ENCODE measurements around the gene TRIM10.

The TRIM10 gene

GRCh38 chr6:30194797-30195690, 34.0 kb upstream of the TRIM10 start:
- Histone ChIP-seq H3K27me3 (ENCODE audit: control insufficient read depth in 1 of 2, insufficient read depth in 2 of 2, low read length in 2 of 2) (no peaks in the 10 kb centered on the region), H3K4me3 (ENCODE audit: low read depth in 1 of 2, low read length in 2 of 2) (no peak overlapping the region), H3K9me3 (ENCODE audit: low read length) (no peaks in the 10 kb centered on the region), H3K27ac (ENCODE audit: low read depth, low read length) (no peak overlapping the region), H3K36me3 (ENCODE audit: insufficient read depth, low read length) (peaks cover 73% of the 10 kb centered on the region), H3K9ac (ENCODE audit: low read length) (no peak overlapping the region), H3K4me1 (ENCODE audit: insufficient read depth, low read length) (no peaks in the 10 kb centered on the region)

GRCh38 chr6:30192076-30192475, 31.1 kb upstream of the TRIM10 start:
- H3K4me3 ChIP-seq (ENCODE audit: low read depth in 1 of 2, low read length in 2 of 2) = no peak overlapping the region
- no peak overlapping the region for H3K27ac ChIP-seq (ENCODE audit: low read depth, low read length)
- no peaks in the 10 kb centered on the region for H3K27me3 ChIP-seq (ENCODE audit: control insufficient read depth in 1 of 2, insufficient read depth in 2 of 2, low read length in 2 of 2)
- H3K9ac ChIP-seq (ENCODE audit: low read length) = no peak overlapping the region
- no peaks in the 10 kb centered on the region for H3K4me1 ChIP-seq (ENCODE audit: insufficient read depth, low read length)
- peaks cover 76% of the 10 kb centered on the region for H3K36me3 ChIP-seq (ENCODE audit: insufficient read depth, low read length)
- H3K9me3 ChIP-seq (ENCODE audit: low read length) = no peaks in the 10 kb centered on the region

DNA sequence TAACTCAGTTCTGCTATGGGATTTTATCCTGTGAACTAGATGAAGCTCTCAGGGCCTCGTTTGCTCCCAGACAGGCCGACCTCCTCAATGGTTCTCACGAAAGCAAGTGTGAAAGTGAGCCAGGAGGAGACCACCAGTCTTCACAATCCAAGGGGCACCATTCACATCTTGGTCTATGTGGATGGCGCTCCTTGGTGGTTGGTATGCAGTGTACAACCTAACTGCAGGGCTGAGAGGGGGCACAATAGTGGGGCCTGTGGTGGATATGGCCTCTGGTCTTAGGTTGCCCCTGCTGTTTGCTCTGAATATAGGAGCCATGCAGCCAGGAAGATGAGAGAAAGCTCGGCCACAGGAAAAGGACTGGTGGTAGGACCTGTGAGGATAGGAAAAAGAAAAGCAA, 27.5 kb upstream of the TRIM10 start:
- Histone ChIP-seq H3K9me3 (ENCODE audit: low read length) (no peaks in the 10 kb centered on the region), H3K36me3 (ENCODE audit: insufficient read depth, low read length) (peaks cover 62% of the 10 kb centered on the region), H3K27me3 (ENCODE audit: control insufficient read depth in 1 of 2, insufficient read depth in 2 of 2, low read length in 2 of 2) (no peaks in the 10 kb centered on the region), H3K27ac (ENCODE audit: low read depth, low read length) (no peak overlapping the region), H3K4me3 (ENCODE audit: low read depth in 1 of 2, low read length in 2 of 2) (no peak overlapping the region), H3K9ac (ENCODE audit: low read length) (no peak overlapping the region), H3K4me1 (ENCODE audit: insufficient read depth, low read length) (no peaks in the 10 kb centered on the region)

GRCh38 chr6:30185846-30186484, 25.0 kb upstream of the TRIM10 start:
- Histone ChIP-seq H3K9ac (ENCODE audit: low read length) (no peak overlapping the region), H3K27me3 (ENCODE audit: control insufficient read depth in 1 of 2, insufficient read depth in 2 of 2, low read length in 2 of 2) (no peaks in the 10 kb centered on the region), H3K27ac (ENCODE audit: low read depth, low read length) (no peak overlapping the region), H3K9me3 (ENCODE audit: low read length) (no peaks in the 10 kb centered on the region), H3K4me1 (ENCODE audit: insufficient read depth, low read length) (no peaks in the 10 kb centered on the region), H3K36me3 (ENCODE audit: insufficient read depth, low read length) (peaks cover 46% of the 10 kb centered on the region), H3K4me3 (ENCODE audit: low read depth in 1 of 2, low read length in 2 of 2) (no peak overlapping the region)

DNA sequence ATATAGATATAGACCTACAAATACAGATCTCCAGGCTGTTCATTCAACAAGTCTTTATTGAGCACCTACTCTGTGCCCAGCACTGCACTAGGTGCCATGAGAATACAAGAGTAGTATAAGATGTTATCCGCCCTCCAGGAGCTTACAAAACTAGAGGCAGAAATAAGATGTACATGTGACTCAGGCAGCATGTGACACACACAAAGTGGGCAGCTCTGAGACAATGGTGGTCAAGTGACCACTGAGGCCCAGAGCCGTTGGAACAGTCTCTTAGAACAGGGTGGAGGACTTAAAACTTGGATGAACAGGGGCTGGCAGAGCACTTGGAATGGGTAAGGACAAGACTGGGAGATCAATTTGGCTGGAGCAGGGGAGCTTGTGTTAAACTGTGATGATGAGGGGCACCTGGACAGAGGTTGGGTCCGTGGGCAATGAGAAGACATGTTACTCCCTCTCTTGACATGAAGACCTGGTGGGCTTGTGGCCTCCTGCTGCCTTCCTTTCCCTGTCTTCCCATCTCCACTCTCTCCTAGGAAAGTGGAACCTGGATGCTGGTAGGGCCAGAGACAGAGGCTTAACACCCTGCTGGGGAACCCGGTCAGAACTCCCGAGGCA, 23.5 kb upstream of the TRIM10 start:
- no peak overlapping the region for H3K9ac ChIP-seq (ENCODE audit: low read length)
- H3K4me3 ChIP-seq (ENCODE audit: low read depth in 1 of 2, low read length in 2 of 2) = no peak overlapping the region
- H3K9me3 ChIP-seq (ENCODE audit: low read length) = no peaks in the 10 kb centered on the region
- H3K27me3 ChIP-seq (ENCODE audit: control insufficient read depth in 1 of 2, insufficient read depth in 2 of 2, low read length in 2 of 2) = no peaks in the 10 kb centered on the region
- H3K36me3 ChIP-seq (ENCODE audit: insufficient read depth, low read length) = peaks cover 32% of the 10 kb centered on the region
- no peak overlapping the region for H3K27ac ChIP-seq (ENCODE audit: low read depth, low read length)
- H3K4me1 ChIP-seq (ENCODE audit: insufficient read depth, low read length) = no peaks in the 10 kb centered on the region

- H3K27ac ChIP-seq (ENCODE audit: low read depth, low read length) = no peak overlapping the region
- H3K27me3 ChIP-seq (ENCODE audit: control insufficient read depth in 1 of 2, insufficient read depth in 2 of 2, low read length in 2 of 2) = no peaks in the 10 kb centered on the region
- H3K9me3 ChIP-seq (ENCODE audit: low read length) = no peaks in the 10 kb centered on the region
- no peak overlapping the region for H3K4me3 ChIP-seq (ENCODE audit: low read depth in 1 of 2, low read length in 2 of 2)
- H3K36me3 ChIP-seq (ENCODE audit: insufficient read depth, low read length) = peaks cover 2% of the 10 kb centered on the region
- H3K4me1 ChIP-seq (ENCODE audit: insufficient read depth, low read length) = no peaks in the 10 kb centered on the region
- no peak overlapping the region for H3K9ac ChIP-seq (ENCODE audit: low read length)
These were observed 19.1 kb upstream of the TRIM10 start for GRCh38 chr6:30180145-30180544.

- Histone ChIP-seq H3K9ac (ENCODE audit: low read length) (no peak overlapping the region), H3K4me1 (ENCODE audit: insufficient read depth, low read length) (no peaks in the 10 kb centered on the region), H3K27ac (ENCODE audit: low read depth, low read length) (no peak overlapping the region), H3K9me3 (ENCODE audit: low read length) (no peaks in the 10 kb centered on the region), H3K4me3 (ENCODE audit: low read depth in 1 of 2, low read length in 2 of 2) (no peak overlapping the region), H3K27me3 (ENCODE audit: control insufficient read depth in 1 of 2, insufficient read depth in 2 of 2, low read length in 2 of 2) (no peaks in the 10 kb centered on the region), H3K36me3 (ENCODE audit: insufficient read depth, low read length) (no peaks in the 10 kb centered on the region)
These were observed 17.8 kb upstream of the TRIM10 start for GRCh38 chr6:30178837-30179236.

- H3K36me3 ChIP-seq (ENCODE audit: insufficient read depth, low read length) = no peaks in the 10 kb centered on the region
- H3K4me1 ChIP-seq (ENCODE audit: insufficient read depth, low read length) = no peaks in the 10 kb centered on the region
- H3K9me3 ChIP-seq (ENCODE audit: low read length) = no peaks in the 10 kb centered on the region
- no peak overlapping the region for H3K4me3 ChIP-seq (ENCODE audit: low read depth in 1 of 2, low read length in 2 of 2)
- peaks cover 10 to 17% of the 10 kb centered on the region in 2 donors for H3K27me3 ChIP-seq (ENCODE audit: control insufficient read depth in 1 of 2, insufficient read depth in 2 of 2, low read length in 2 of 2)
- H3K27ac ChIP-seq (ENCODE audit: low read depth, low read length) = no peak overlapping the region
- H3K9ac ChIP-seq (ENCODE audit: low read length) = no peak overlapping the region
These were observed 14.8 kb upstream of the TRIM10 start for GRCh38 chr6:30175765-30176164.

- Histone ChIP-seq H3K4me3 (ENCODE audit: low read depth in 1 of 2, low read length in 2 of 2) (no peak overlapping the region), H3K9ac (ENCODE audit: low read length) (no peak overlapping the region), H3K36me3 (ENCODE audit: insufficient read depth, low read length) (no peaks in the 10 kb centered on the region), H3K9me3 (ENCODE audit: low read length) (no peaks in the 10 kb centered on the region), H3K27me3 (ENCODE audit: control insufficient read depth in 1 of 2, insufficient read depth in 2 of 2, low read length in 2 of 2) (peaks cover 18 to 30% of the 10 kb centered on the region in 2 donors), H3K27ac (ENCODE audit: low read depth, low read length) (no peak overlapping the region), H3K4me1 (ENCODE audit: insufficient read depth, low read length) (no peaks in the 10 kb centered on the region)
These were observed 11.7 kb upstream of the TRIM10 start for GRCh38 chr6:30172681-30173080.

GRCh38 chr6:30171677-30172471, 10.9 kb upstream of the TRIM10 start:
- H3K4me3 ChIP-seq (ENCODE audit: low read depth in 1 of 2, low read length in 2 of 2) = no peak overlapping the region
- peaks cover 18 to 30% of the 10 kb centered on the region in 2 donors for H3K27me3 ChIP-seq (ENCODE audit: control insufficient read depth in 1 of 2, insufficient read depth in 2 of 2, low read length in 2 of 2)
- no peaks in the 10 kb centered on the region for H3K36me3 ChIP-seq (ENCODE audit: insufficient read depth, low read length)
- H3K27ac ChIP-seq (ENCODE audit: low read depth, low read length) = no peak overlapping the region
- H3K4me1 ChIP-seq (ENCODE audit: insufficient read depth, low read length) = no peaks in the 10 kb centered on the region
- no peak overlapping the region for H3K9ac ChIP-seq (ENCODE audit: low read length)
- no peaks in the 10 kb centered on the region for H3K9me3 ChIP-seq (ENCODE audit: low read length)

All from muscle layer of colon (tissue), 2 donors.